Measurements from ENCODE around the gene HOXB6.
A peak's percentile ranks its signal among the peaks of the same experiment; 100 is the strongest.

HOXB6 gene

GRCh38 chr17:48552466-48553189 lies 52.2 kb downstream of the HOXB6 start:
- DNase-seq (ENCODE audit: low spot score), result peak; percentile 44

DNA sequence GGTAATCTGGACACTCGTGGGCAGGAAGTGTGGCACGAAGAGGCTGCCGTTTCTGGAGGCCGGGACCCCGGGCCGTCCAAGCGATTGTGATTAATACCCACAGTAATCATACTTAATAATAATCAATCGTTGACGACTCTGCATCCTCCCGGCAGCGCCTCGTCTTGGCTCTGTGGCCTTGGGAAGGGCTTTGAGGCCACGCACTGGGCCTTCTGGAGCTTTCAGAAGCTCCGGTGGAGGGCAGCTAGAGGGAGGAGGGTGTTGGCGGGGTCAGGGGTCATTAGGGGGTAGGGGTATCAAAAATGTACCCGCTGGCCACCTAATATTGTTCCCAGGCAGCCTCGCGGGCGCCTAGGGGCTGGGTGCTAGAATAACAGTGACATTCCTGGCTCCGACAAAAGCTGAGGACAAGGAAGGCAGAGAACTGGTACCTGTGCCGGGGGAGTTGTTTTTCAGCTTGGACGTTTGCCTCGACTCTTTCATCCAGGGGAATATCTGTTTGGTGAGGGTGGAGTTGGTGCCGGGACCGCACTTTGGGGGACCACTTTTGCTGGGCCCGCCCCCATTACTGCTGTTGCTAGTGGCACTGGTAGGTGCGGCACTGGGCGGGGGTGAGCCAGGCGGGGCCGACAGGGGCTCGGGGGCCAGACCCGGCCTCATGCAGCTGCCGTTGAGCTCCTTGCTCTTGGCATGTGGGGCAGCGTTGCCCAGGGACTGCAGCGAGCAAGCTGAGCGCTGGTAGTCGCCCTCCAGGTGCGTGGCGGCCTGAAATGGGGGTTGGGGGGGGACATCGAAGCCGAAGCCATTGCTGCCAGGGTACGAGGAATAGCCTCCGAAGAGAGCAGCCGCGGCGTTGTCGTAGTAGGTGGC lies 53.0 kb downstream of the HOXB6 start:
- no peak for DNase-seq (ENCODE audit: low spot score)

- peak; percentile 50 for DNase-seq (ENCODE audit: low spot score)
These were observed 53.6 kb downstream of the HOXB6 start for GRCh38 chr17:48551214-48551555.

DNA sequence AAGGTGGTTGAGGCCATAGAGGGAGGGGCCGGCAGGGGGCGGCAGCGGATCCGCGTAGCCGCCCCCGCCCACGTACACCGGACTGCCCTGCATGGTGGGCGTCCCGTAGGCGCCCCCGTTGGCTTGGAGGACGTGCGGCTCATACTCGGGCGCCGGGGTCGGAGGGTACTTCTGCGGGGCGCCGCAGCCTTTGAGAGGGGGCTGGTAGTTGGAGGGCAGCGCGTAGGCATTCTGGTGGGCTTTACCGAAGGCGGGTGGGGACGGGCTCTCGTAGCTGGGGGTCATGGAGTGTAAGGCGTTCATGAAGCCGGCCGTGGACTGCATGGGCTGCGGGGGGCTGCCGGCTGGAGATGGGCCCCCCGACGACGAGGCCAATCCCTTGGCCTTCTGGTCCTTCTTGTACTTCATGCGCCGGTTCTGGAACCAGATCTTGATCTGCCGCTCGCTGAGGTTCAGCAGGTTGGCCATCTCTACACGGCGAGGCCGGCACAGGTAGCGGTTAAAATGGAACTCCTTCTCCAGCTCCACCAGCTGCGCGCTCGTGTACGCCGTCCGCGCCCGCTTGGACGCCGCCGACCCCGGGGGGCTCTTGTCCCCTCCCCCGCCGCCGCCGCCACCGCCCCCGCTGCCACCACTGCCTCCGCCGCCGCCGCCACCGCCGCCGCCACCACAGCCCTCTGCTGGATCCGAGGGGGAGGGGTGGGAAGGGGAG lies 54.1 kb downstream of the HOXB6 start:
- peak; percentile 42 for DNase-seq (ENCODE audit: low spot score)

DNA sequence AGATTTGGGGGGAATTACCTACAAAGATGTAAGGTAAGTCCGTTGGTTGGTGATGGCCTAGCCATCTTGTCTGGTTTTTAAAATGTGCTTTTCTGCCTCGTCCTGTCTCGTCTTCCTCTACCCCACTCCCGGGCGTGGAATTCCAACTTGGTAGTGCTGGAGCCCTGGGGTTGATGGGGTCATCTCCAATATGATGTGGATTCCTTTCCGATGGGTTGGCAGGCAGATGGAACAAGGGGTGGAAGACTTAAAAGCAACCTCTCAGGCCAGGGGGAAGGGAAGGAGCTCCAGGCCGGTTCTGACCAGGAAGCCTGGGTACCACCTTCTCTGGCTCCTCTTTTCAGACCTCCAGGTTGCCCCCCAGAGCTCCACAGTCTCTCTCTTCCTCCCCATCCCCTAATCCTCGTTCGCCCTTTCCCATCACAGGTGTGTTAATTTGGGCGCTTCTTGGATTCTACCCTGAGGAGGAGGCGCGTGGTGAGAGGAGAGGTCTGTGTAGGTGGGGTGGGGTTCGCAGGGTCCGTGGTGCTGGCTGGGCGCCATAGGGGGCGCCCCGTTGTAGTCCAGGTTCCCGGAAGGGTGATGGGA lies 54.8 kb downstream of the HOXB6 start:
- peak; percentile 73 for DNase-seq (ENCODE audit: low spot score)

GRCh38 chr17:48549281-48549630 lies 55.5 kb downstream of the HOXB6 start:
- DNase-seq (ENCODE audit: low spot score), result no peak

DNA sequence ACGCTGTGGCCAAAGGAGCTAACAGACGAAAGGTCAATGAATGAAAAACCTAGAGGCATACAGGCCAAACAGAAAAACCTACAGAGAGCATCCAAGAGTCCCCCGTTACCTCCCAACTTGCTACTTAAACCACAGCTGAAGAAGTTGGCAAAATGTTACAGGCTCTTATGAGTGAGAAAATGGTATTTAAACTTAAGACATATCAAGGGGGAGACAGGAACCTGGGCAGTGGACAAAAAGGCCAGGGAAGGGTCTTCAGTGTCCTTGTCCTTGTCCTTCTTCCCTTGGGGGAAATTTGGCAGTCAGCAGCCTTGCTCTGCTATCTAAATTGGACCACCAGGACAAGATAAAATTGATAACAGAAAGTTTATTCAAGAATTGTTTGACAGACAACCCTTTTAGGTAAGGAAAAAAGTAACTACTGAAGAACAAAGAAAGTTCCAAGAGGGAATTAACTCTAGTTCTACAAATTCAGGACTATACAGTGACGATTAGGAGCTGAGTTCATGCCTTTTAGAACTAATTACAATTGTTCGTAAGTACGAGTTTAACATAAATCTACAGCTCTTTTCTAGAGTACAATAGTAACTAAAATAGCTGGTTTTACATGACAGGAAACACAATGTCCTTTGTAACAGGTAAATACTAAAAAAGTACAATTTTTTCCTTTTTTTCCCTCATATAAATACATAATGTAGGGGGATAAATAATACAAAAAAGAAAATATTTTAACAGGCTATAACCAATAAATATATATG lies 56.1 kb downstream of the HOXB6 start:
- no peak for DNase-seq (ENCODE audit: low spot score)

- peak; percentile 73 for DNase-seq (ENCODE audit: low spot score)
These were observed 56.8 kb downstream of the HOXB6 start for GRCh38 chr17:48547808-48548522.

GRCh38 chr17:48546924-48547807 lies 57.6 kb downstream of the HOXB6 start:
- DNase-seq (ENCODE audit: low spot score), result no peak

GRCh38 chr17:48546137-48546923 lies 58.5 kb downstream of the HOXB6 start:
- DNase-seq (ENCODE audit: low spot score), result peak; percentile 46

All from hepatic stellate cell (primary cell).